Subcutaneous adipose tissue (tissue), 4 donors: ENCODE results near the gene RORC. TPM values are rescaled to one million over a fixed set of nuclear protein-coding genes. Genes with fewer than 3 reads are reported as not detected.

Experiments used
- CTCF ChIP-seq: fragments of 450-650 bp; IDR thresholded peaks from one replicate; pipeline ENCODE4 v1.5.1; 2016; ENCODE audit warnings: low read depth, mild to moderate bottlenecking, control low read depth, antibody characterized with exemption, moderate library complexity
- total RNA-seq, 4 donors: library from RNA; depleted of rRNA; stranded (reverse); fragments of >200 nt; gene quantifications; one replicate each; pipeline ENCODE4 v1.1.0, GENCODE V29; 2016

RORC gene
- total RNA-seq, 4 donors from 2014 or later, result 0.98 to 6.4 (median 2.9) TPM

- TF ChIP-seq CTCF, result no peak
Observed at GRCh38 chr1:151815716-151816327, 15.8 kb downstream of the RORC start.

GRCh38 chr1:151814971-151815545 is 16.5 kb downstream of the RORC start:
- no peak for TF ChIP-seq CTCF

GRCh38 chr1:151814426-151814825 is 17.2 kb downstream of the RORC start:
- TF ChIP-seq CTCF, result no peak

- no peak for TF ChIP-seq CTCF
Observed at GRCh38 chr1:151813271-151813977, 18.2 kb downstream of the RORC start.

- no peak for TF ChIP-seq CTCF
Observed at GRCh38 chr1:151811181-151811580, 20.4 kb downstream of the RORC start.

GRCh38 chr1:151809985-151810556 is 21.5 kb downstream of the RORC start:
- no peak for TF ChIP-seq CTCF

- TF ChIP-seq CTCF, result no peak
Observed at GRCh38 chr1:151809290-151809984, 22.2 kb downstream of the RORC start.
